CD4-positive, alpha-beta memory T cell (primary cell): Measurements from ENCODE around the gene MAPK14. TPM values are rescaled to one million over a fixed set of nuclear protein-coding genes. Genes with fewer than 3 reads are reported as not detected.
"Not testable (repeated sequence)": the region's sequence is repeated elsewhere in the genome, so short reads cannot be mapped to it uniquely, and the experiment has no call there.

Experiments used
- CTCF ChIA-PET: fragments of 350-600 bp; sonication (Branson Sonifier 250); formaldehyde crosslinking; loops from one replicate; lab custom pipeline; 2021; ENCODE audit warnings: inconsistent platforms; ENCODE audit not compliant: partially characterized antibody; lab: Charles Lee
- POLR2A ChIA-PET: fragments of 350-600 bp; sonication (Branson Sonifier 250); formaldehyde crosslinking; loops from one replicate; lab custom pipeline; 2021; ENCODE audit not compliant: partially characterized antibody; lab: Charles Lee
- DNase-seq, 5 donors: peaks; one replicate each; pipeline versions ENCODE4 v3.0.0 to v3.0.0-alpha.2; 2020 to 2022; ENCODE audit warnings: mixed read lengths in 1 of 5
- H3K27ac ChIP-seq: one replicate; pipeline ENCODE4 v1.7.0; 2013; ENCODE audit warnings: low read depth, low read length
- H3K27me3 ChIP-seq: 2 replicates; pipeline ENCODE4 v1.7.0; 2013; ENCODE audit warnings: mild to moderate bottlenecking, low read length, moderate library complexity; ENCODE audit not compliant: insufficient read depth
- H3K36me3 ChIP-seq: 2 replicates; pipeline ENCODE4 v1.7.0; 2013; ENCODE audit warnings: mild to moderate bottlenecking, low read length, moderate library complexity; ENCODE audit not compliant: insufficient read depth
- H3K4me1 ChIP-seq: 2 replicates; pipeline ENCODE4 v1.7.0; 2013; ENCODE audit warnings: mild to moderate bottlenecking, low read length, moderate library complexity; ENCODE audit not compliant: insufficient read depth
- H3K4me3 ChIP-seq, 2 donors: one replicate each; pipeline ENCODE4 v1.7.0; 2013; ENCODE audit warnings: low read length in 2 of 2, mild to moderate bottlenecking in 1 of 2
- H3K9me3 ChIP-seq, 2 donors: one replicate each; pipeline ENCODE4 v1.7.0; 2013; ENCODE audit warnings: low read length in 2 of 2, control low read depth in 1 of 2; ENCODE audit not compliant: control insufficient read depth in 1 of 2
- H3K27ac Mint-ChIP-seq, 7 donors: one replicate each; pipeline ENCODE4 v1.8.0; 2020 to 2021; ENCODE audit warnings: mixed read lengths in 7 of 7, mild to moderate bottlenecking in 6 of 7, inconsistent platforms in 3 of 7, moderate library complexity in 3 of 7
- H3K27me3 Mint-ChIP-seq, 2 donors: one replicate each; pipeline ENCODE4 v1.8.0; 2020 to 2021; ENCODE audit warnings: mixed read lengths in 2 of 2
- H3K36me3 Mint-ChIP-seq, 2 donors: one replicate each; pipeline ENCODE4 v1.8.0; 2020 to 2021; ENCODE audit warnings: mixed read lengths in 2 of 2, inconsistent platforms in 1 of 2, mild to moderate bottlenecking in 1 of 2
- H3K4me1 Mint-ChIP-seq, 4 donors: one replicate each; pipeline ENCODE4 v1.8.0; 2020 to 2021; ENCODE audit warnings: mixed read lengths in 4 of 4, mild to moderate bottlenecking in 1 of 4
- H3K4me3 Mint-ChIP-seq, 8 donors: one replicate each; pipeline ENCODE4 v1.8.0; 2020 to 2021; ENCODE audit warnings: mixed read lengths in 8 of 8, mild to moderate bottlenecking in 7 of 8, moderate library complexity in 6 of 8, inconsistent platforms in 3 of 8
- H3K9me3 Mint-ChIP-seq, 8 donors: one replicate each; pipeline ENCODE4 v1.8.0; 2020 to 2021; ENCODE audit warnings: mixed read lengths in 8 of 8, mild to moderate bottlenecking in 5 of 8, inconsistent platforms in 3 of 8, moderate library complexity in 1 of 8
- intact Hi-C: fragments of 100-400 bp; cut with micrococcal nuclease; formaldehyde crosslinking; loops from one replicate; pipeline ENCODE4 v1.15.1; 2023
- polyA plus RNA-seq, 2 donors: library from polyadenylated mRNA; unstranded; fragments of 300-500 nt; fragmentation: Illumina TruSeq; gene quantifications; one replicate each; pipeline ENCODE4 v1.2.3, GENCODE V29; 2021
- total RNA-seq, 2 experiments: library from RNA; stranded (reverse); gene quantifications; one replicate each; pipeline ENCODE4 v1.2.3, GENCODE V29; 2021

MAPK14 gene
- total RNA-seq, result 10 to 100 TPM; 58.9 to 64.3 TPM
- polyA plus RNA-seq, result 10 to 100 TPM; 38.5 to 48.6 TPM

DNA sequence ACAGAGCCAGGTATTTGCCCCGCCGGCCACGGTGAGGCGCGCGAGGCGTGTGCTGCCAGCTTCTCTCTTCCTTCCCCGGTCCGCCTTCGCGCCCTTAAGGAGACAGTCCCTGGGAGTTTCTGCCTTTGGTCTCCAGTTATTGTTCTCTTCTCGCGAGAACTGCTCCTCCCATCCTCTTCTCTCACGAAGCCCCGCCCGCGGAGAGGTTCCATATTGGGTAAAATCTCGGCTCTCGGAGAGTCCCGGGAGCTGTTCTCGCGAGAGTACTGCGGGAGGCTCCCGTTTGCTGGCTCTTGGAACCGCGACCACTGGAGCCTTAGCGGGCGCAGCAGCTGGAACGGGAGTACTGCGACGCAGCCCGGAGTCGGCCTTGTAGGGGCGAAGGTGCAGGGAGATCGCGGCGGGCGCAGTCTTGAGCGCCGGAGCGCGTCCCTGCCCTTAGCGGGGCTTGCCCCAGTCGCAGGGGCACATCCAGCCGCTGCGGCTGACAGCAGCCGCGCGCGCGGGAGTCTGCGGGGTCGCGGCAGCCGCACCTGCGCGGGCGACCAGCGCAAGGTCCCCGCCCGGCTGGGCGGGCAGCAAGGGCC, at the start of gene MAPK14:
Gene MAPK14 (plus strand): TSS at position 308 of the 587 bp plus-strand sequence. CDS start 350 bp downstream, outside the sequence.
- Histone ChIP-seq H3K9me3 (no peaks in the 10 kb centered on the region), H3K27ac (peak within 1 kb of the TSS; percentile 78), H3K4me1 (peaks cover 40% of the 10 kb centered on the region), H3K36me3 (no peaks in the 10 kb centered on the region), H3K27me3 (no peaks in the 10 kb centered on the region), H3K4me3 (peak within 1 kb of the TSS; percentile 67 to 97)
- Mint-ChIP-seq H3K9me3 (no peaks in the 10 kb centered on the region), H3K36me3 (peaks cover 0 to 5% of the 10 kb centered on the region in 2 donors), H3K27me3 (peaks cover 13 to 16% of the 10 kb centered on the region in 2 donors), H3K27ac (peak within 1 kb of the TSS; percentile 89 to 96 (median 94)), H3K4me3 (peak within 1 kb of the TSS; percentile 93 to 97 (median 95)), H3K4me1 (peaks cover 22 to 46% (median 33%) of the 10 kb centered on the region in 4 donors)
- intact Hi-C loops, result loop anchor here (1.0 to 5.0 kb wide), 7 partner anchors 50 to 333 kb away; partner anchors contain the start of genes BRPF3 and SRPK1
- DNase-seq, result peak; percentile 98 to 100 (median 100)
- CTCF ChIA-PET, result interaction anchor here (0.9 to 5.0 kb wide), 19 partner anchors 14 to 591 kb away, joined by 3 to 144 read pairs (median 6); no protein-coding TSS in a partner anchor
- POLR2A ChIA-PET, result interaction anchor here (0.6 to 5.6 kb wide), 25 partner anchors 10 to 567 kb away, joined by 3 to 108 read pairs (median 4); partner anchors contain the start of genes BNIP5, BRPF3, MAPK13 and SRPK1

- CTCF ChIA-PET, result interaction anchor here (0.7 kb wide), 1 partner anchor 23 kb away, joined by 3 read pairs; no protein-coding TSS in a partner anchor
- H3K27ac Mint-ChIP-seq, POLR2A ChIA-PET: not testable (repeated sequence)
Observed at GRCh38 chr6:35980126-35980525, 47.5 kb upstream of the MAPK14 start.

DNA sequence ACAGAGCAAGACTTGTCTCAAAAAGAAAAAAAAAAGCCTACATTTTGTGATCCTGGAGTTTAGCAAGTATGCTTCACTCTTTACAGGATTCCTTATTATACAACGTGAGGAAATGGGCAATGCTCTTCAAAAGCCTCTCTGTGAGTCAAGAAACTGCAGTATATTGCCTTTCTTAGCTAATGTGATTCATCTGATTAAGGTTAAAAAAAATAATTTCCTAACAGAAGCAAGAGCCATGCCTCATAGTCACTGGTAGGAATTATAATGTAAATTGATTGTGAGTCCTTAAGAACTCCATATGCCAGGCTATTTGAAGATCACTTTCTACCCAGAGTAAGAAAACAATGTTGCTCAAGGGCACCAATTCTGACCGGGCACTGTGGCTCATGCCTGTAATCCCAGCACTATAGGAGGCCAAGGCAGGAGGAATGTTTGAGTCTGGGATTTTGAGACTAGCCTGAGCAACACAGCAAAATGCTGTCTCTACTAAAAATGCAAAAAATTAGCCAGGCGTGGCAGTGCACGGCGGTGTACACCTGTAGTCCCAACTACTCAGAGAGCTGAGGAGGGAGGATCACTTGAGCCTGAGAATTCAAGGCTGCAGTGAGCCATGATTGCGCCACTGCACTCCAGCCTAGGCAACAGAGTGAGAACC, 46.5 kb upstream of the MAPK14 start:
- Mint-ChIP-seq H3K4me1 (no peaks in the 10 kb centered on the region), H3K27ac (no peak overlapping the region), H3K27me3 (peaks cover 0 to 2% of the 10 kb centered on the region in 2 donors), H3K4me3 (no peak overlapping the region), H3K9me3 (no peaks in the 10 kb centered on the region), H3K36me3 (no peaks in the 10 kb centered on the region)
- Histone ChIP-seq H3K27ac (no peak overlapping the region), H3K4me1 (no peaks in the 10 kb centered on the region), H3K9me3 (no peaks in the 10 kb centered on the region), H3K27me3 (no peaks in the 10 kb centered on the region), H3K36me3 (no peaks in the 10 kb centered on the region), H3K4me3 (no peak overlapping the region)
- POLR2A ChIA-PET, result interaction anchor here (0.7 kb wide), 1 partner anchor 472 kb away, joined by 3 read pairs; no protein-coding TSS in a partner anchor
- DNase-seq, result no peak
- intact Hi-C loops, result no loop called here
- CTCF ChIA-PET, result no interaction called here

More at GRCh38 chr6:35980126-35980525, 47.5 kb upstream of the MAPK14 start:
- DNase-seq, H3K4me1 ChIP-seq, H3K9me3 Mint-ChIP-seq, H3K4me3 Mint-ChIP-seq, H3K4me3 ChIP-seq, H3K27me3 ChIP-seq, H3K36me3 Mint-ChIP-seq, H3K27me3 Mint-ChIP-seq, H3K9me3 ChIP-seq, H3K36me3 ChIP-seq, intact Hi-C loops, H3K4me1 Mint-ChIP-seq, H3K27ac ChIP-seq: not testable (repeated sequence)

DNA sequence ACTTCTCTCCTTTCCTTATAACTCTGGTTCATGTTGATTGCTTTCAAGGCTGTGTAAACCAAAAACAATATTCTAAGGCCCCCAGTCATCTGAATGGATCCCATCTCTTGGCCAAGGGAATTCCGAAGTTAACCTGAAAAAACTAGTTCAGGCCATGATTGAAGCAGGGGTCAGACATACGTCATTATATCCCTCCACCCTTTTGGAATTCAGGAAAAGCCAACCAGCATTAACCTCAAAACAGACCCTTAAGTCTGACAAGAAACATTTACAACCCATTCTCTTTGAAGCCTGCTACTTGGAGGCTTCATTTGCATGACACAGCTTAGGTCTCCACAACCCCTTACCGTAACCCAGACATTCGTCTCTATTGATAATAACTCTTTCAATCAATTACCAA, 42.9 kb upstream of the MAPK14 start:
- Mint-ChIP-seq H3K9me3 (no peaks in the 10 kb centered on the region), H3K4me3 (no peak overlapping the region), H3K27ac (no peak overlapping the region), H3K36me3 (no peaks in the 10 kb centered on the region), H3K4me1 (no peaks in the 10 kb centered on the region), H3K27me3 (no peaks in the 10 kb centered on the region)
- ChIA-PET POLR2A (no interaction called here), CTCF (interaction anchor here (1.1 kb wide), 1 partner anchor 9 kb away, joined by 4 read pairs; no protein-coding TSS in a partner anchor)
- H3K9me3 ChIP-seq, result no peaks in the 10 kb centered on the region
- intact Hi-C loops, result no loop called here
- DNase-seq, result no peak
- H3K36me3 ChIP-seq, result no peaks in the 10 kb centered on the region
- no peaks in the 10 kb centered on the region for H3K4me1 ChIP-seq
- H3K4me3 ChIP-seq, result no peak overlapping the region
- no peak overlapping the region for H3K27ac ChIP-seq
- H3K27me3 ChIP-seq, result no peaks in the 10 kb centered on the region

DNA sequence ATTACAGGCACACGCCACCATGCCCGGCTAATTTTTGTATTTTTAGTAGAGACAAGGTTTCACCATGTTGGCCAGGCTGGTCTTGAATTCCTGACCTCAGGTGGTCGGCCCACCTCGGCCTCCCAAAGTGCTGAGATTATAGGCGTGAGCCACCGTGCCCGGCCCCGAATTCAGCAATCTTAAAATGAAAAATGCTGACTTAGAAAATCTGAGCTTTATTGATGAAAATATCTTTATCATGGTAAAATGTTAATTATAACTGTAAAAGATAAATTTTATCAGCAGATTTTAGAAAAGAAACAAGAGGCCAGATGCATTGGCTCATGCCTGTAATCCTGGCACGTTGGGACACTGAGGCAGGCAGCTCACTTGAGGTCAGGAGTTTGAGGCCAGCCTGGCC, 39.6 kb upstream of the MAPK14 start:
- H3K27ac Mint-ChIP-seq, H3K27me3 Mint-ChIP-seq, H3K9me3 Mint-ChIP-seq, H3K4me3 ChIP-seq, H3K27ac ChIP-seq, H3K4me1 Mint-ChIP-seq, H3K4me1 ChIP-seq, POLR2A ChIA-PET, H3K27me3 ChIP-seq, H3K4me3 Mint-ChIP-seq, DNase-seq, H3K36me3 ChIP-seq, H3K36me3 Mint-ChIP-seq, intact Hi-C loops, H3K9me3 ChIP-seq: not testable (repeated sequence)
- CTCF ChIA-PET, result interaction anchor here (0.7 kb wide), 1 partner anchor 84 kb away, joined by 3 read pairs; no protein-coding TSS in a partner anchor

DNA sequence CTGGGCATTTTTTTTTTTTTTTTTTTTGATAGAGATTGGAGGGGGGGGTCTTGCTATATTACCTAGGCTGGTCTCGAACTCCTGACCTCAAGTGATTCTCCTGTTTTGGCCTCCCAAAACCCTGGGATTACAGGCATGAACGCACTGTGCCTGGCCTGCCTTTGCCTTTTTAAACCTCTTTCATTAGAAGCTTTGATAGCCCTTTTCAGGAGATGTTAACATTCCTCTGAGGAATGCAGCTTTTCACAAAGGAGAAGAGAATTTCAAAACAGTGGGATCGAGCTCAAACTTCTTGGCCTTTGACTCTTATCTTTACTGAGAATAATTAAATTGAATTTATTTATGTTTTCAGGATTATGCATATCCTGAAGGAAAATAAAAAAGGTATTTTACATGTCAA, 34.5 kb upstream of the MAPK14 start:
- H3K27ac ChIP-seq, result no peak overlapping the region
- H3K4me3 ChIP-seq, result no peak overlapping the region
- Mint-ChIP-seq H3K27ac (no peak overlapping the region), H3K4me1 (no peaks in the 10 kb centered on the region), H3K27me3 (peaks cover 3 to 5% of the 10 kb centered on the region in 2 donors), H3K36me3 (no peaks in the 10 kb centered on the region), H3K9me3 (peaks cover 0 to 4% (median 0%) of the 10 kb centered on the region in 8 donors), H3K4me3 (no peak overlapping the region)
- H3K9me3 ChIP-seq, result no peaks in the 10 kb centered on the region
- DNase-seq, result no peak
- ChIA-PET POLR2A (no interaction called here), CTCF (interaction anchor here (1.0 kb wide), 1 partner anchor 9 kb away, joined by 4 read pairs; no protein-coding TSS in a partner anchor)
- intact Hi-C loops, result no loop called here
- no peaks in the 10 kb centered on the region for H3K36me3 ChIP-seq
- H3K4me1 ChIP-seq, result no peaks in the 10 kb centered on the region
- H3K27me3 ChIP-seq, result no peaks in the 10 kb centered on the region

- Histone ChIP-seq H3K27ac (no peak overlapping the region), H3K9me3 (no peaks in the 10 kb centered on the region), H3K27me3 (no peaks in the 10 kb centered on the region), H3K4me3 (no peak overlapping the region), H3K4me1 (no peaks in the 10 kb centered on the region), H3K36me3 (no peaks in the 10 kb centered on the region)
- Mint-ChIP-seq H3K9me3 (peaks cover 0 to under 1% (median 0%) of the 10 kb centered on the region in 8 donors), H3K4me1 (no peaks in the 10 kb centered on the region), H3K4me3 (no peak overlapping the region), H3K27ac (no peak overlapping the region), H3K27me3 (peaks cover 3 to 8% of the 10 kb centered on the region in 2 donors), H3K36me3 (no peaks in the 10 kb centered on the region)
- CTCF ChIA-PET, result no interaction called here
- no peak for DNase-seq
- intact Hi-C loops, result no loop called here
- POLR2A ChIA-PET, result no interaction called here
Observed at GRCh38 chr6:36000451-36000850, 27.2 kb upstream of the MAPK14 start.
